Measurements from ENCODE around the gene GRM4. TPM values are rescaled to one million over a fixed set of nuclear protein-coding genes. Genes with fewer than 3 reads are reported as not detected.
A peak's percentile ranks its signal among the peaks of the same experiment; 100 is the strongest.

Gene GRM4
- polyA plus RNA-seq, 1 of the 3 experiments (the other 2 are of a cell fraction), result not detected

DNA sequence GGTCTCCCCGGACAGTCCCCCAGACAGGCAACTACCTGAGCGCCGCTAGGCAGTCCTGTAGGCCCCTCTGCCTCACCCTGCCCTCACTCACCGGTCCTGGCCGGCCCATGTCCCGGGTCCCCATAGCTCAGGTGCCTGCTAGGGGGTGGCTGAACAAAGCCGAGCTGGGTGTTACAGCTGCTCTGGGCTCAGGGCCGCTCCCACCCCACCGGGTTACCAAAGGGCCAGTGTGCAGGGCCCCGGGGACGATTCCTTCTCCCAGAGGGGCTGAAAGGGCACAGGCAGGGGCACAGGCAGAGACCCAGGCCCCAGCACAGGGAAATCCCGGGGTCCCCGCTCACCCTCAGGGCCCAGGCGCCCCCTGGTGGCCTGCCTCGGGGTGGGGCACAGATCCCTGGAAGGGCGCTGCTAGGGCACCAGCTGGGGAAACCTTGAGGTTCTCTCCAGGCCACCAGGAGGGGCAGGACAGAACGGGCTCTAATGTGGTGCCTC, 118.4 kb downstream of the GRM4 start:
- Histone ChIP-seq H3K4me1 (ENCODE audit: control insufficient read depth in 1 of 2, insufficient read depth in 2 of 2, low read depth in 1 of 2, low read length in 1 of 2) (peaks cover 0 to 21% of the 10 kb centered on the region in 2 experiments; a peak in 1 of 4 replicates), H3K27ac (ENCODE audit: low read depth in 2 of 2, low read length in 1 of 2) (no peak overlapping the region), H3K79me2 (ENCODE audit: insufficient read depth) (no peaks in the 10 kb centered on the region), H2AFZ (ENCODE audit: low read depth) (no peak overlapping the region), H3K27me3 (ENCODE audit: insufficient read depth) (no peaks in the 10 kb centered on the region; the same call in 1 of the 2 replicates), H3K4me3 (ENCODE audit: low read depth in 2 of 2, low read length in 1 of 2) (no peak overlapping the region), H3K36me3 (replicated peaks in 1 of 2; ENCODE audit: control insufficient read depth in 1 of 2, insufficient read depth in 2 of 2, low read length in 1 of 2) (no peaks in the 10 kb centered on the region), H3K9ac (no peak overlapping the region), H3K4me2 (no peak overlapping the region), H3K9me3 (no peaks in the 10 kb centered on the region), H3F3A (replicated peaks; ENCODE audit: insufficient read depth) (no peaks in the 10 kb centered on the region), H3K9me2 (no peaks in the 10 kb centered on the region), H4K20me1 (ENCODE audit: insufficient read depth) (no peaks in the 10 kb centered on the region)
- DNase-seq, result peak; percentile 88
- 20% methylated on average over 1 of the region's 17 CpGs for WGBS (ENCODE audit: low lambda C conversion rate)
- ChIA-PET CTCF (interaction anchor here (0.6 to 8.8 kb wide), 48 partner anchors 10 to 1375 kb away, joined by 3 to 184 read pairs (median 5); partner anchors contain the start of genes GRM4 and UQCC2), POLR2A (no interaction called here)
- TF ChIP-seq YY1 (IDR thresholded peaks at IDR 0.05; ENCODE audit: low read depth) (no peak), ELF1 (IDR thresholded peaks at IDR 0.05) (no peak), FOXJ3 (CRISPR knock-in tag; IDR thresholded peaks at IDR 0.05) (no peak), RCOR1 (IDR thresholded peaks at IDR 0.05; ENCODE audit: low read length) (no peak), CTCF (IDR thresholded peaks at IDR 0.05) (peak; percentile 77), IRF3 (IDR thresholded peaks at IDR 0.05; ENCODE audit: low read depth, low read length) (no peak), EZH2phosphoT487 (IDR thresholded peaks at IDR 0.05; ENCODE audit: borderline replicate concordance, low read depth) (no peak), FOXM1 (IDR thresholded peaks at IDR 0.05; ENCODE audit: low read depth) (no peak), SMC3 (IDR thresholded peaks at IDR 0.05; ENCODE audit: low read depth, low read length) (peak; percentile 70), NRF1 (IDR thresholded peaks at IDR 0.05; ENCODE audit: low read depth, low read length) (no peak), GATA2 (CRISPR knock-in tag; IDR thresholded peaks at IDR 0.05) (no peak), GABPA (IDR thresholded peaks at IDR 0.05; ENCODE audit: low read depth) (no peak), CHD2 (IDR thresholded peaks at IDR 0.05; ENCODE audit: low read length, partially characterized antibody) (no peak), RAD21 (IDR thresholded peaks at IDR 0.05; ENCODE audit: low read length) (peak; percentile 70), ZBTB33 (IDR thresholded peaks at IDR 0.05; ENCODE audit: borderline replicate concordance, low read depth) (no peak), MXI1 (IDR thresholded peaks at IDR 0.05; ENCODE audit: low read depth, low read length) (no peak), MEF2A (IDR thresholded peaks at IDR 0.05; ENCODE audit: borderline replicate concordance, low read depth) (no peak), FOSL2 (IDR thresholded peaks at IDR 0.05; ENCODE audit: borderline replicate concordance, low read depth) (no peak)
- TF ChIP-seq, protein P1, sequence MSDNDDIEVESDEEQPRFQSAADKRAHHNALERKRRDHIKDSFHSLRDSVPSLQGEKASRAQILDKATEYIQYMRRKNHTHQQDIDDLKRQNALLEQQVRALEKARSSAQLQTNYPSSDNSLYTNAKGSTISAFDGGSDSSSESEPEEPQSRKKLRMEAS (IDR thresholded peaks at IDR 0.05; ENCODE audit: low read depth), result no peak
- TF ChIP-seq, protein P2, sequence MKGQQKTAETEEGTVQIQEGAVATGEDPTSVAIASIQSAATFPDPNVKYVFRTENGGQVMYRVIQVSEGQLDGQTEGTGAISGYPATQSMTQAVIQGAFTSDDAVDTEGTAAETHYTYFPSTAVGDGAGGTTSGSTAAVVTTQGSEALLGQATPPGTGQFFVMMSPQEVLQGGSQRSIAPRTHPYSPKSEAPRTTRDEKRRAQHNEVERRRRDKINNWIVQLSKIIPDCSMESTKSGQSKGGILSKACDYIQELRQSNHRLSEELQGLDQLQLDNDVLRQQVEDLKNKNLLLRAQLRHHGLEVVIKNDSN (IDR thresholded peaks at IDR 0.05; ENCODE audit: borderline replicate concordance, low read depth), result no peak

Data from SK-N-SH (cell line).